ENCODE measurements around the gene KCTD7. TPM values are rescaled to one million over a fixed set of nuclear protein-coding genes. Genes with fewer than 3 reads are reported as not detected.
"Not testable (repeated sequence)": the region's sequence is repeated elsewhere in the genome, so short reads cannot be mapped to it uniquely, and the experiment has no call there.

The KCTD7 gene
- total RNA-seq, 2 donors from 2014 or later = 8.2 to 11.3 TPM

GRCh38 chr7:66664590-66665293, 36.1 kb downstream of the KCTD7 start:
- Mint-ChIP-seq H3K27ac (peak overlapping the region in 1 of 2 donors; percentile 17), H3K36me3 (peaks cover 0 to 6% of the 10 kb centered on the region in 2 donors), H3K9me3 (no peaks in the 10 kb centered on the region)
- ATAC-seq (no peak), DNase-seq (ENCODE audit: low spot score in 2 of 2) (no peak)

- H3K36me3 Mint-ChIP-seq = peaks cover 0 to 6% of the 10 kb centered on the region in 2 donors
- no peaks in the 10 kb centered on the region for H3K9me3 Mint-ChIP-seq
- no peak overlapping the region for H3K27ac Mint-ChIP-seq
- no peak for ATAC-seq
- no peak for DNase-seq (ENCODE audit: low spot score in 2 of 2)
These were observed 37.8 kb downstream of the KCTD7 start for GRCh38 chr7:66666313-66666952.

DNA sequence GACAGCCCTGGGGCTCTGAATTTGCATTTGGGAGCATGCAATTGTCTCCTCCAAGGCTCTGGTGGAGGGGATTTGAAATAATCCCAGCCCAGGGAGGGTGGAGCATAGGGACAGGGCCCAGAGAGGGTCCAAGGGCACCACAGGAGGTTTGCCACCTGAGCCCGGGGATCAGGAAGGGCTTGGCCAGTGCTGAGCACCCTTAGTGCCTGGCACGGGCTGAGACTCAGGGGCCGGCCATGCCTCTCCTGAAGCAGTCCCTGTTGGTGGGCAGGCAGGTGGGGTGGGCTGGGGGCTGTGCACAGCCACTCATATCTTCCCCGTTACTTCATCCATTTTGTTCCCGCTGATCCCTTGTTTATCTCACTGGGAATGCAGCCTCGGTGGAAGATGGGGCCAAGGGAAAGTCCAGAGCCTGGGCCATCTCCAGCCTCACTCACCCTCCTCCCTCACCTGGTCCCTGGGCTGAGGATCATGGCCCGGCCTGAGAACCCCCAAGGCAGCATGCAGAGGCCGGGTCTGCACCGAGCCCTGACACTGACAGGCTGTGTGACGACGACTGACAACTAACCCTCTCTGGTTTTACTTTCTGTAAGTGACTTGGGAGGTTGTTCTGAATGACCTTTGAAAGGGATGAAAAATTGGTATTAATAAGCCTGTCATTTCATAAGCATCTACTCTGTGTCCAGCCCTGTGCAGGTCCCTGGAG, 38.5 kb downstream of the KCTD7 start:
- Mint-ChIP-seq H3K36me3 (peaks cover 0 to 6% of the 10 kb centered on the region in 2 donors), H3K27ac (no peak overlapping the region), H3K9me3 (no peaks in the 10 kb centered on the region)
- DNase-seq (ENCODE audit: low spot score in 2 of 2) (no peak), ATAC-seq (no peak)

DNA sequence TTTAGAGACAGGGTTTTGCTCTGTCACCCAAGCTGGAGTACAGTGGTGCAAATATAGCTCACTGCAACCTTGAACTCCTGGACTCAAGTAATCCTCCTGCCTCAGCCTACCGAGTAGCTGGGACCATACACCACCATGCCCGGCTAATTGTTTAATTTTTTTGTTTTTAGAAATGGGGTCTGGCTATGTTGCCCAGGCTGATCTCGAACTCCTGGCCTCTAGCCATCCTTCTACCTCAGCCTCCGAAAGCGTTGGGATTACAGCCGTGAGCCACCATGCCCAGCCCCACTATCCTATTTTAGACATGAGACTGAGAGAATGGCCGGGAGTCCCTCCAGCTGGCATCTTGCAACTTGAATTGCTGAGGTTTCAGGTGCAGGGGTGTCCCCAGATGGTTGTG, 39.4 kb downstream of the KCTD7 start:
- no peaks in the 10 kb centered on the region for H3K9me3 Mint-ChIP-seq

GRCh38 chr7:66668677-66669076, 40.0 kb downstream of the KCTD7 start:
- Mint-ChIP-seq H3K9me3 (no peaks in the 10 kb centered on the region), H3K36me3 (no peaks in the 10 kb centered on the region), H3K27ac (no peak overlapping the region)
- no peak for ATAC-seq
- DNase-seq (ENCODE audit: low spot score in 2 of 2) = no peak

More for the DNA sequence above, 39.4 kb downstream of the KCTD7 start:
- DNase-seq (ENCODE audit: low spot score in 2 of 2) (no peak), ATAC-seq (no peak)
- Mint-ChIP-seq H3K36me3 (no peaks in the 10 kb centered on the region), H3K27ac (peak overlapping the region in 1 of 2 donors; percentile 77)

GRCh38 chr7:66669088-66669487, 40.4 kb downstream of the KCTD7 start:
- ATAC-seq = no peak
- Mint-ChIP-seq H3K9me3 (no peaks in the 10 kb centered on the region), H3K36me3 (no peaks in the 10 kb centered on the region), H3K27ac (no peak overlapping the region)
- DNase-seq (ENCODE audit: low spot score in 2 of 2) = no peak

- Mint-ChIP-seq H3K36me3 (no peaks in the 10 kb centered on the region), H3K9me3 (no peaks in the 10 kb centered on the region), H3K27ac (peak overlapping the region in 1 of 2 donors; percentile 20)
- ATAC-seq (no peak), DNase-seq (ENCODE audit: low spot score in 2 of 2) (no peak)
These were observed 40.8 kb downstream of the KCTD7 start for GRCh38 chr7:66669496-66669895.

DNA sequence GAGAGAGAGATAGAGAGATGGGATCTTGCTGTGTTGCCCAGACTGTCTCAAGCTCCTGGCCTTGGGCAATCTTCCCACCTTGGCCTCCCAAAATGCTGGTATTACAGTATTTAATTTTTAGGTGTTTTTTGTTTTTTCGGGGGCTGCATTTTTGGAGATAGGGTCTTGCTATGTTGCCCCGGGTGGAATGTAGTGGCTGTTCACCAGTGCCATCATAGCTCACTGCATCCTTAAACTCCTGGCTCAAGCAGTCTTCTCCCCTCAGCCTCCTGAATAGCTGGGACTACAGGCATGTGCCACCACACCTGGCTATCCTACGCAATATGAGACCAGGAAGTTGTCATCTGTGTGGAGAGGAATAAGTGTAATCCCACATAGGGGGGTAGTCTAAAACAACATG, 42.4 kb downstream of the KCTD7 start:
- H3K27ac Mint-ChIP-seq = no peak overlapping the region
- DNase-seq (ENCODE audit: low spot score in 2 of 2) (no peak), ATAC-seq (no peak)
- no peaks in the 10 kb centered on the region for H3K36me3 Mint-ChIP-seq
- H3K9me3 Mint-ChIP-seq = no peaks in the 10 kb centered on the region

GRCh38 chr7:66671486-66671885, 42.8 kb downstream of the KCTD7 start:
- H3K36me3 Mint-ChIP-seq; H3K9me3 Mint-ChIP-seq; ATAC-seq; DNase-seq (ENCODE audit: low spot score in 2 of 2): not testable (repeated sequence)
- H3K27ac Mint-ChIP-seq = peak overlapping the region in 1 of 2 donors; percentile 55

- not testable (repeated sequence) for DNase-seq (ENCODE audit: low spot score in 2 of 2); H3K9me3 Mint-ChIP-seq; H3K36me3 Mint-ChIP-seq
- H3K27ac Mint-ChIP-seq = peak overlapping the region in 1 of 2 donors; percentile 16
- peak; percentile 26 to 31 for ATAC-seq
These were observed 43.9 kb downstream of the KCTD7 start for GRCh38 chr7:66672432-66673123.

- DNase-seq (ENCODE audit: low spot score in 2 of 2) = not testable (repeated sequence)
- H3K27ac Mint-ChIP-seq = peak overlapping the region in 1 of 2 donors; percentile 16
- peak; percentile 89 to 97 for ATAC-seq
These were observed 44.5 kb downstream of the KCTD7 start for GRCh38 chr7:66673124-66673640.

DNA sequence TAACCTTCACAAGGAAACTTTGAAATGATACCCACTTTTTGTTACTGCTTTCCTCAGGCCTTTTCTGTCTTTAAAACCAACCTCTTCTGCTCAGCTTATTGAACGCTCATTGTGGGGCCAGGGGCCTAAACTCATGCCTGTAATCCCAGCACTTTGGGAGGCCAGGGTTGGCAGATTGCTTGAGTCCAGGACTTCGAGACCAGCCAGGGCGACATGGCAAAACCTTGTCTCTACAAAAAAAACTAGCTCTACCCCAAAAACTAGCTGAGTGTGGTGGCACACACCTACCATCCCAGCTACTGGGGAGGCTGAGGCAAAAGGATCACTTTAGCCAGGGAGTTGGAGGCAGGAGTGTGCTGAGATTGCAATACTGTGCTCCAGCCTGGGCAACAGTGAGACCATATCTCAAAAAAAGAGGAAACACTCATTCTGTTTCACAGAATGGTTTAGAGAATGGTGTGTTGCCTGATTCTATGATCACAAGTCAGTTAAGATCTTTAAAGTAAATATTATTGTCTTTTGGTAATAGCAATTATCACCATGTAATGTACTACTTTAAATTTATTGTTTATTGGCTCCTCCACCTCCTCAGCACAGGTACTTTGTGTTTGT, 51.1 kb downstream of the KCTD7 start:
- DNase-seq (ENCODE audit: low spot score in 2 of 2) (peak in 1 of 2 donors; percentile 35), ATAC-seq (no peak)
- H3K9me3 Mint-ChIP-seq = no peaks in the 10 kb centered on the region
- peaks cover 0 to 6% of the 10 kb centered on the region in 2 donors for H3K36me3 Mint-ChIP-seq
- peak overlapping the region; percentile 55 to 98 for H3K27ac Mint-ChIP-seq

More at GRCh38 chr7:66673124-66673640, 44.5 kb downstream of the KCTD7 start:
- not testable (repeated sequence) for H3K9me3 Mint-ChIP-seq, H3K36me3 Mint-ChIP-seq

- DNase-seq (ENCODE audit: low spot score in 2 of 2) = peak; percentile 93 to 95
- Mint-ChIP-seq H3K27ac (peak overlapping the region; percentile 97 to 98), H3K36me3 (peaks cover 0 to 6% of the 10 kb centered on the region in 2 donors), H3K9me3 (no peaks in the 10 kb centered on the region)
- peak; percentile 98 to 99 for ATAC-seq
These were observed 53.0 kb downstream of the KCTD7 start for GRCh38 chr7:66681491-66682349.

DNA sequence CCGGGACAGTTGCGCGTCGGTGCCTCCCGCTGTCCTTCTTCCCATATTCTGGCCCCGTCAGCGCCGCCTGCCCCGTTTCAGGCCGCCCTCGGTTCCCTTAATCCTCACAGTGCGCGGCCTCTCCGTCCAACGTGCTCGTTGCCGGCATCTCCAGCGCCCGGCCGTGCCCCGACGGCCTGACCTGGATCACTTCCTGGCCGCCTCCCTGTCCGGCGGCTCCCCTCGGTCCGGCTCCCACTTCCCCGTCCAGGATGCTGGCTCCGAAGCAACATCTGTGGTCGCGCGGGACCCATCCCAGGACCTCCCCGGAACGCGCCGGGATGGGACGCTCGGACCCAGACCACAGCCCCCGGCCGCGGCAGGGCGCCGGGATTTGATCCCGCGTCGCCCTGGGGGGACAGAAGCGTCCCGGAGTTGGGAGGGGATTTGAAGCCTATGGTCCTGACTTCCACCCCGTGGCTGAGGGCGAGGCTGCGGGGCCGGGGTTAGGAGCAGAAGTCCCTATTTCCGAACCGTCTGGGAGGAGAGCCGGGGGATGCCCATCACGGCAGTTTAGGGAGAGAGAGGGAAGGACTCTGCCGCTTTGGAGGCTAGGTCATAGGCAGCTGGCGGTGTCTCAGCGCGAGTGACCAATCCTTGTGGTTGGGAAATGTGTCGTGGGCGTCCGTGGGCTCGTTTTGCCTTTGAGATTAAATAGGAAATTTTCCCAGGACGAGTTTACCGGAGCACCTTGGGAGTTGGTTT, 53.8 kb downstream of the KCTD7 start:
- Mint-ChIP-seq H3K9me3 (peaks cover 0 to 4% of the 10 kb centered on the region in 2 donors), H3K36me3 (peaks cover 0 to 6% of the 10 kb centered on the region in 2 donors), H3K27ac (peak overlapping the region; percentile 72 to 98)
- peak in 1 of 2 donors; percentile 57 for DNase-seq (ENCODE audit: low spot score in 2 of 2)
- ATAC-seq = peak in 1 of 2 donors; percentile 33

Data from activated naive CD4-positive, alpha-beta T cell treated with anti-CD3 and anti-CD28 coated beads, Interleukin-2, amount 50 U/mL, for 72 hours (primary cell).